H1 (cell line): ENCODE results near the gene MANBA. TPM values are rescaled to one million over a fixed set of nuclear protein-coding genes. Genes with fewer than 3 reads are reported as not detected.

ENCODE experiments used
- CTCF ChIA-PET: fragments of 300-600 bp; sonication (Branson Sonifier 250); formaldehyde crosslinking; loops from one replicate; lab custom pipeline; 2021; ENCODE audit not compliant: partially characterized antibody; lab: Charles Lee
- POLR2A ChIA-PET: fragments of 300-600 bp; sonication (Branson Sonifier 250); formaldehyde crosslinking; loops from one replicate; lab custom pipeline; 2021; ENCODE audit warnings: inconsistent platforms; ENCODE audit not compliant: partially characterized antibody; lab: Charles Lee
- DNase-seq, 2 experiments: peaks; one replicate each; pipeline versions ENCODE4 v3.0.0 to v3.0.0-alpha.2; 2010 to 2022; ENCODE audit warnings: low spot score in 2 of 2, low read depth in 1 of 2, mixed read lengths in 1 of 2
- FAIRE-seq: peaks from 2 replicates; lab custom pipeline; 2011; peaks lifted over from hg19 to GRCh38; lab: Jason Lieb, UNC
- H2AFZ ChIP-seq: 2 replicates; pipeline ENCODE4 v1.8.1; 2012; ENCODE audit warnings: low read length, inconsistent platforms
- H2AK5ac ChIP-seq: 2 replicates; pipeline ENCODE4 v1.6.1; 2013; ENCODE audit warnings: low read depth, low read length
- H2BK120ac ChIP-seq: replicated peaks from 2 replicates; pipeline ENCODE3; 2013; ENCODE audit warnings: low read depth, low read length, inconsistent platforms
- H2BK12ac ChIP-seq: 2 replicates; pipeline ENCODE4 v1.6.1; 2013; ENCODE audit warnings: low read depth, low read length
- H2BK15ac ChIP-seq: 2 replicates; pipeline ENCODE4 v1.6.1; 2013; ENCODE audit warnings: low read length
- H2BK20ac ChIP-seq: 2 replicates; pipeline ENCODE4 v1.6.1; 2013; ENCODE audit warnings: low read length
- H2BK5ac ChIP-seq: 2 replicates; pipeline ENCODE4 v1.6.1; 2013; ENCODE audit warnings: low read depth, low read length
- H3K14ac ChIP-seq: 2 replicates; pipeline ENCODE4 v1.6.1; 2013; ENCODE audit warnings: inconsistent platforms; ENCODE audit not compliant: insufficient read length
- H3K18ac ChIP-seq: 2 replicates; pipeline ENCODE4 v1.6.1; 2013; ENCODE audit warnings: low read length; ENCODE audit errors: extremely low read depth
- H3K23ac ChIP-seq: 2 replicates; pipeline ENCODE4 v1.6.1; 2013; ENCODE audit warnings: inconsistent platforms; ENCODE audit not compliant: insufficient read length
- H3K23me2 ChIP-seq: 2 replicates; pipeline ENCODE4 v1.6.1; 2013; ENCODE audit warnings: low read depth, low read length
- H3K27ac ChIP-seq: 2 replicates; pipeline ENCODE4 v1.6.1; 2011; ENCODE audit warnings: low read depth, low read length, inconsistent platforms
- H3K27me3 ChIP-seq, 4 experiments: replicated peaks in 1 of 4; 1 replicate in 1 of 4; 2 replicates in 3 of 4; pipeline versions ENCODE4 v1.6.1 to v1.8.1; 2011 to 2013; ENCODE audit warnings: low read length in 3 of 4, mild to moderate bottlenecking in 3 of 4, inconsistent platforms in 2 of 4, mixed read lengths in 2 of 4, moderate library complexity in 1 of 4; ENCODE audit not compliant: control insufficient read depth in 3 of 4, insufficient read depth in 3 of 4; ENCODE audit errors: extremely low read depth in 1 of 4
- H3K36me3 ChIP-seq, 4 experiments: 2 replicates each; pipeline versions ENCODE4 v1.6.1 to v1.8.1; 2011 to 2013; ENCODE audit warnings: mild to moderate bottlenecking in 4 of 4, low read length in 3 of 4, moderate library complexity in 2 of 4, control low read depth in 1 of 4, inconsistent platforms in 1 of 4; ENCODE audit not compliant: insufficient read depth in 4 of 4, control insufficient read depth in 2 of 4
- H3K4ac ChIP-seq: replicated peaks from 2 replicates; pipeline ENCODE3; 2013; ENCODE audit warnings: low read length, low read depth, mixed read lengths, inconsistent platforms; ENCODE audit not compliant: insufficient read length
- H3K4me1 ChIP-seq, 4 experiments: replicated peaks in 1 of 4; 1 replicate in 1 of 4; 2 replicates in 3 of 4; pipeline versions ENCODE4 v1.6.1 to v1.8.1; 2011 to 2013; ENCODE audit warnings: low read length in 3 of 4, inconsistent platforms in 2 of 4, mixed read lengths in 1 of 4; ENCODE audit not compliant: insufficient read depth in 4 of 4, control insufficient read depth in 3 of 4
- H3K4me2 ChIP-seq, 2 experiments: 2 replicates each; pipeline versions ENCODE4 v1.6.1 to v1.8.1; 2011 to 2013; ENCODE audit warnings: low read depth in 2 of 2, low read length in 2 of 2, control low read depth in 1 of 2, inconsistent platforms in 1 of 2, mild to moderate bottlenecking in 1 of 2; ENCODE audit not compliant: insufficient read depth in 1 of 2
- H3K4me3 ChIP-seq, 4 experiments: fragments of 200-600, 300-600 bp in 1 of 4; sonication (generic), shearing (Covaris generic), sonication (Bioruptor Twin) in 1 of 4; 2 replicates each; pipeline versions ENCODE4 v1.5.1 to v1.8.1; 2011 to 2016; ENCODE audit warnings: low read length in 4 of 4, low read depth in 3 of 4, control low read depth in 2 of 4, inconsistent platforms in 2 of 4, mild to moderate bottlenecking in 2 of 4, mixed read lengths in 1 of 4, moderate library complexity in 1 of 4; ENCODE audit not compliant: insufficient read depth in 2 of 4; ENCODE audit errors: extremely low read depth in 1 of 4
- H3K56ac ChIP-seq: replicated peaks from 2 replicates; pipeline ENCODE3; 2013; ENCODE audit warnings: low read depth, mild to moderate bottlenecking, mixed read lengths, low read length, inconsistent platforms; ENCODE audit not compliant: insufficient read length
- H3K79me1 ChIP-seq: 2 replicates; pipeline ENCODE4 v1.6.1; 2013; ENCODE audit warnings: low read depth, low read length, control low read depth
- H3K79me2 ChIP-seq, 2 experiments: 2 replicates each; pipeline versions ENCODE4 v1.6.1 to v1.8.1; 2012 to 2013; ENCODE audit warnings: low read length in 2 of 2, mild to moderate bottlenecking in 2 of 2, inconsistent platforms in 1 of 2; ENCODE audit not compliant: insufficient read depth in 2 of 2, control insufficient read depth in 1 of 2
- H3K9ac ChIP-seq, 4 experiments: replicated peaks in 1 of 4; 1 replicate in 1 of 4; 2 replicates in 3 of 4; pipeline versions ENCODE4 v1.6.1 to v1.8.1; 2011 to 2013; ENCODE audit warnings: low read depth in 3 of 4, low read length in 3 of 4, control low read depth in 2 of 4, mild to moderate bottlenecking in 2 of 4, moderate library complexity in 2 of 4, inconsistent platforms in 1 of 4; ENCODE audit errors: extremely low read depth in 1 of 4
- H3K9me3 ChIP-seq, 2 experiments: 2 replicates each; pipeline versions ENCODE4 v1.6.1 to v1.8.1; 2012 to 2013; ENCODE audit warnings: mild to moderate bottlenecking in 2 of 2, moderate library complexity in 2 of 2, control low read depth in 1 of 2, inconsistent platforms in 1 of 2, low read depth in 1 of 2, low read length in 1 of 2, mixed read lengths in 1 of 2; ENCODE audit not compliant: insufficient read depth in 2 of 2
- H4K20me1 ChIP-seq, 2 experiments: replicated peaks in 1 of 2; 2 replicates each; pipeline versions ENCODE3 to v1.8.1; 2011 to 2013; ENCODE audit warnings: inconsistent platforms in 2 of 2, low read length in 2 of 2, mild to moderate bottlenecking in 1 of 2; ENCODE audit not compliant: insufficient read depth in 2 of 2, control insufficient read depth in 1 of 2
- H4K5ac ChIP-seq: 2 replicates; pipeline ENCODE4 v1.6.1; 2013; ENCODE audit warnings: low read length, low read depth, mixed read lengths, inconsistent platforms; ENCODE audit not compliant: insufficient read length
- H4K8ac ChIP-seq: 2 replicates; pipeline ENCODE4 v1.8.0; 2013; ENCODE audit warnings: mild to moderate bottlenecking, moderate library complexity, low read length, inconsistent platforms; ENCODE audit not compliant: insufficient read depth; ENCODE audit errors: extremely low read depth
- H4K91ac ChIP-seq: replicated peaks from 2 replicates; pipeline ENCODE3; 2013; ENCODE audit warnings: low read length, mixed read lengths, inconsistent platforms; ENCODE audit not compliant: insufficient read length
- WGBS, 2 experiments: shearing (Covaris generic) in 1 of 2; methylation state at CpG; one replicate each; pipeline versions ENCODE4 v1.1.6 to v1.1.7; 2013 to 2015; ENCODE audit warnings: low lambda C conversion rate in 2 of 2, mixed read lengths in 2 of 2, inconsistent platforms in 1 of 2, low coverage in 1 of 2, missing lambda C conversion rate in 1 of 2; ENCODE audit not compliant: insufficient replicate concordance in 2 of 2, insufficient coverage in 1 of 2, insufficient read length in 1 of 2; ENCODE audit errors: extremely low coverage in 1 of 2, missing lambda C conversion rate in 1 of 2; 5-methylcytosine and 5-hydroxymethylcytosine counted together
- polyA plus RNA-seq, 7 experiments: library from polyadenylated mRNA; depleted of rRNA in 3 of 7; stranded (reverse) in 5 of 7; unstranded in 2 of 7; fragments of >200 nt in 5 of 7; fragments of 200-250 nt in 2 of 7; gene quantifications; 1 replicate in 5 of 7; 2 replicates in 1 of 7; 4 replicates in 1 of 7; pipeline versions ENCODE4 v1.2.1 to v1.2.3, GENCODE V29; 2011 to 2013; ENCODE audit warnings: missing spikeins in 2 of 7, mixed read lengths in 2 of 7
- total RNA-seq: library from RNA; stranded (reverse); fragmentation: NEBNext Ultra II Directional; extraction: Animal tissue kit (Norgen Biotek cat#: 25700); gene quantifications from 2 replicates; pipeline ENCODE4 v1.2.1, GENCODE V29; 2021
- TF ChIP-seq, protein P1 (sequence below), 3 experiments: IDR thresholded peaks; 1 replicate in 2 of 3; 2 replicates in 1 of 3; pipeline versions ENCODE4 v1.5.1 to v1.6.1; 2011; ENCODE audit warnings: low read length in 3 of 3, mild to moderate bottlenecking in 3 of 3, inconsistent platforms in 2 of 3, low read depth in 1 of 3, moderate library complexity in 1 of 3; ENCODE audit not compliant: insufficient read depth in 1 of 3; ENCODE audit errors: control extremely low read depth in 1 of 3

The MANBA gene
- total and polyA plus RNA-seq, 2 of the 8 experiments (the other 6 are each of a cell fraction or from before 2014, with no cell fraction given): 22.9 to 27.8 TPM

DNA sequence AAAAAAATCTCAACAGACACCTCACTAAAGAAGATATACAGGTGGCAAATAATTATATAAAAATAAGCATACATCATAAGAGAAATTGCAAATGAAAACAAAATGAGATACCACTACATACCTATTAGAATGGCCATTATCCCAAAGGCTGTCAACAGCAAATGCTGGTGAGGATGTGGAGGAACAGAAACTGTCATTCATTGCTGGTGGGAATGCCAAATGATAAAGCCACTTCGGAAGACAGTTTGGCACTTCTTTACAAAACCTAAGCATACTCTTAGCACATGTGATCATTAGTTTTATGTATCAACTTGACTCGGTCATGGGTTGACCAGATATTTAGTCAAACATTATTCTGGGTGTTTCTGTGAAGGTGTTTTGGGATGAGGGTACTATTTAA is 13.5 kb upstream of the MANBA start:
- Histone ChIP-seq H3K4me3 (no peak overlapping the region), H3K27ac (no peak overlapping the region), H2BK15ac (no peak overlapping the region), H3K36me3 (no peaks in the 10 kb centered on the region), H3K18ac (no peak overlapping the region), H3K23ac (no peak overlapping the region), H3K4me2 (no peak overlapping the region), H4K20me1 (no peaks in the 10 kb centered on the region), H3K14ac (no peak overlapping the region), H3K23me2 (no peaks in the 10 kb centered on the region), H3K27me3 (no peaks in the 10 kb centered on the region), H2BK120ac (no peak overlapping the region), H3K79me1 (no peaks in the 10 kb centered on the region), H2AFZ (no peak overlapping the region), H2BK5ac (no peak overlapping the region), H3K9me3 (no peaks in the 10 kb centered on the region), H3K4ac (no peak overlapping the region), H4K8ac (no peak overlapping the region), H2BK20ac (no peak overlapping the region), H3K9ac (no peak overlapping the region), H2AK5ac (no peak overlapping the region), H3K56ac (no peak overlapping the region), H2BK12ac (no peak overlapping the region), H4K5ac (no peak overlapping the region), H4K91ac (no peak overlapping the region), H3K4me1 (no peaks in the 10 kb centered on the region), H3K79me2 (no peaks in the 10 kb centered on the region)
- FAIRE-seq: no peak
- WGBS, 2 experiments: 73% methylated on average over 2 of the region's 2 CpGs; no CpG with 5 or more reads in 1 of the 2 experiments
- no peak for DNase-seq
- ChIA-PET CTCF (interaction anchor here (1.3 kb wide), 1 partner anchor 271 kb away, joined by 4 read pairs; no protein-coding TSS in a partner anchor), POLR2A (interaction anchor here (0.8 to 1.2 kb wide), 4 partner anchors 13 to 53 kb away, joined by 3 to 5 read pairs (median 4); partner anchors contain the start of genes MANBA and UBE2D3)
- TF ChIP-seq, protein P1, sequence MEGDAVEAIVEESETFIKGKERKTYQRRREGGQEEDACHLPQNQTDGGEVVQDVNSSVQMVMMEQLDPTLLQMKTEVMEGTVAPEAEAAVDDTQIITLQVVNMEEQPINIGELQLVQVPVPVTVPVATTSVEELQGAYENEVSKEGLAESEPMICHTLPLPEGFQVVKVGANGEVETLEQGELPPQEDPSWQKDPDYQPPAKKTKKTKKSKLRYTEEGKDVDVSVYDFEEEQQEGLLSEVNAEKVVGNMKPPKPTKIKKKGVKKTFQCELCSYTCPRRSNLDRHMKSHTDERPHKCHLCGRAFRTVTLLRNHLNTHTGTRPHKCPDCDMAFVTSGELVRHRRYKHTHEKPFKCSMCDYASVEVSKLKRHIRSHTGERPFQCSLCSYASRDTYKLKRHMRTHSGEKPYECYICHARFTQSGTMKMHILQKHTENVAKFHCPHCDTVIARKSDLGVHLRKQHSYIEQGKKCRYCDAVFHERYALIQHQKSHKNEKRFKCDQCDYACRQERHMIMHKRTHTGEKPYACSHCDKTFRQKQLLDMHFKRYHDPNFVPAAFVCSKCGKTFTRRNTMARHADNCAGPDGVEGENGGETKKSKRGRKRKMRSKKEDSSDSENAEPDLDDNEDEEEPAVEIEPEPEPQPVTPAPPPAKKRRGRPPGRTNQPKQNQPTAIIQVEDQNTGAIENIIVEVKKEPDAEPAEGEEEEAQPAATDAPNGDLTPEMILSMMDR (IDR thresholded peaks at IDR 0.05; ENCODE audit: control extremely low read depth in 1 of 3, insufficient read depth in 1 of 3, low read depth in 1 of 3, low read length in 3 of 3): no peak
